Measurements from ENCODE around the gene NTS. TPM values are rescaled to one million over a fixed set of nuclear protein-coding genes. Genes with fewer than 3 reads are reported as not detected.

The NTS gene
- total RNA-seq, 1 experiment from 2014 or later = 5.1 TPM

GRCh38 chr12:85836197-85837090 is 37.7 kb upstream of the NTS start, which contains the start of gene RASSF9:
Gene RASSF9 (minus strand): TSS chr12:85836409. CDS start chr12:85836201, 208 bp downstream.
- Histone ChIP-seq H2BK120ac (ENCODE audit: low read depth, low read length, poor library complexity, severe bottlenecking) (no peak within 1 kb of the TSS), H3K4me1 (ENCODE audit: insufficient read depth, low read length) (peaks cover 4% of the 10 kb centered on the region; the same call in 1 of the 2 replicates), H3K27ac (ENCODE audit: insufficient read length, low read depth, low read length) (no peak within 1 kb of the TSS), H2BK20ac (ENCODE audit: low read depth, low read length, poor library complexity, severe bottlenecking) (no peak within 1 kb of the TSS), H2BK15ac (ENCODE audit: low read depth, low read length) (no peak within 1 kb of the TSS), H3K4me2 (ENCODE audit: insufficient read depth, insufficient read length, low read length) (peak within 1 kb of the TSS; percentile 18), H4K8ac (replicated peaks; ENCODE audit: insufficient read length, low read depth, low read length) (no peak within 1 kb of the TSS), H4K20me1 (ENCODE audit: control insufficient read depth, insufficient read depth, insufficient read length) (no peaks in the 10 kb centered on the region), H3K18ac (ENCODE audit: insufficient read length, low read depth, low read length) (no peak within 1 kb of the TSS), H3K27me3 (ENCODE audit: insufficient read depth, low read length) (no peaks in the 10 kb centered on the region), H3K23me2 (ENCODE audit: insufficient read length, low read depth, low read length, poor library complexity, severe bottlenecking) (no peaks in the 10 kb centered on the region), H3K4ac (ENCODE audit: low read depth, low read length) (no peak within 1 kb of the TSS), H3T11ph (ENCODE audit: low read length) (no peak within 1 kb of the TSS), H3K79me1 (ENCODE audit: insufficient read depth, low read depth, low read length, poor library complexity, severe bottlenecking) (no peaks in the 10 kb centered on the region), H2BK12ac (ENCODE audit: insufficient read length, low read depth, low read length) (no peak within 1 kb of the TSS), H4K5ac (ENCODE audit: insufficient read length, low read depth, low read length) (no peak within 1 kb of the TSS), H3K79me2 (ENCODE audit: insufficient read depth, low read length) (no peaks in the 10 kb centered on the region), H3K14ac (ENCODE audit: insufficient read depth, low read length) (no peak within 1 kb of the TSS), H3K9me3 (ENCODE audit: control insufficient read depth, low read depth, low read length) (no peaks in the 10 kb centered on the region), H4K91ac (ENCODE audit: insufficient read length, low read depth, low read length) (no peak within 1 kb of the TSS), H2BK5ac (ENCODE audit: insufficient read length, low read length) (no peak within 1 kb of the TSS), H3K23ac (ENCODE audit: insufficient read length, low read depth, low read length) (no peak within 1 kb of the TSS), H2AFZ (ENCODE audit: low read length) (peak within 1 kb of the TSS; percentile 75), H3K9ac (ENCODE audit: extremely low read depth, insufficient read length, low read length) (no peak within 1 kb of the TSS), H3K56ac (ENCODE audit: insufficient read length, low read depth, low read length) (no peak within 1 kb of the TSS), H2AK5ac (ENCODE audit: insufficient read length, low read length) (no peak within 1 kb of the TSS)
- peak within 1 kb of the TSS; percentile 7 to 91 (median 35); a peak in 5 of 7 replicates for H3K27ac Mint-ChIP-seq
- no peaks in the 10 kb centered on the region for H3K36me3 Mint-ChIP-seq (ENCODE audit: insufficient read depth in 1 of 3, low read depth in 3 of 3)
- H3K9me3 Mint-ChIP-seq = no peaks in the 10 kb centered on the region
- peak; percentile 31 for DNase-seq
- TF ChIP-seq CTCF (conservative IDR thresholded peaks at IDR 0.05) = no peak
- WGBS (ENCODE audit: extremely low coverage, insufficient read length, low lambda C conversion rate) = no CpG with 5 or more reads among the region's 15 CpGs
- H3K27me3 Mint-ChIP-seq (ENCODE audit: low read depth) = no peaks in the 10 kb centered on the region
- peak within 1 kb of the TSS; percentile 6 to 53; a peak in 3 of 5 replicates for H3K4me3 Mint-ChIP-seq
- peaks cover 20 to 22% of the 10 kb centered on the region in 2 experiments for H3K4me1 Mint-ChIP-seq
